GM23338 (cell line): ENCODE measurements around the gene FLRT2. TPM values are rescaled to one million over a fixed set of nuclear protein-coding genes. Genes with fewer than 3 reads are reported as not detected.

Experiments
- ATAC-seq: fragments of 200-7000 bp; cut with Tn5 transposase; 3 replicates; pipeline ENCODE4 v1.9.1; 2020
- DNase-seq: peaks from one replicate; pipeline ENCODE4 v3.0.0-alpha.2; 2015; ENCODE audit warnings: low spot score
- H2AFZ ChIP-seq: fragments of 200-600 bp; sonication (generic); 2 replicates; pipeline ENCODE4 v1.8.0; 2016; ENCODE audit warnings: antibody characterized with exemption, mild to moderate bottlenecking, moderate library complexity
- H3F3A ChIP-seq: fragments of 200-600 bp; sonication (generic); replicated peaks from 2 replicates; pipeline ENCODE4 v1.8.0; 2017; ENCODE audit warnings: antibody characterized with exemption, mixed run types, low read depth
- H3K27ac ChIP-seq: fragments of 200-600 bp; sonication (generic); 2 replicates; pipeline ENCODE4 v1.6.1; 2016; ENCODE audit warnings: low read depth
- H3K27me3 ChIP-seq: fragments of 200-600 bp; sonication (generic); 2 replicates; pipeline ENCODE4 v1.8.0; 2016; ENCODE audit warnings: mild to moderate bottlenecking, mixed run types, moderate library complexity; ENCODE audit not compliant: insufficient read depth
- H3K36me3 ChIP-seq: fragments of 200-600 bp; sonication (generic); 2 replicates; pipeline ENCODE4 v1.8.0; 2016; ENCODE audit warnings: mild to moderate bottlenecking; ENCODE audit not compliant: insufficient read depth
- H3K4me1 ChIP-seq: fragments of 200-600 bp; sonication (generic); 2 replicates; pipeline ENCODE4 v1.8.0; 2016; ENCODE audit warnings: mild to moderate bottlenecking, moderate library complexity; ENCODE audit not compliant: insufficient read depth
- H3K4me2 ChIP-seq: fragments of 200-600 bp; sonication (generic); 2 replicates; pipeline ENCODE4 v1.7.1; 2017; ENCODE audit warnings: mixed run types
- H3K4me3 ChIP-seq: fragments of 200-600 bp; sonication (generic); 2 replicates; pipeline ENCODE4 v1.6.1; 2016; ENCODE audit warnings: mixed run types
- H3K79me2 ChIP-seq: fragments of 200-600 bp; sonication (generic); replicated peaks from 2 replicates; pipeline ENCODE4 v1.8.0; 2017; ENCODE audit warnings: mild to moderate bottlenecking; ENCODE audit not compliant: insufficient read depth
- H3K9me2 ChIP-seq: fragments of 200-600 bp; sonication (generic); 2 replicates; pipeline ENCODE4 v1.8.0; 2017; ENCODE audit not compliant: insufficient read depth
- H4K20me1 ChIP-seq: fragments of 200-600 bp; sonication (generic); replicated peaks from 2 replicates; pipeline ENCODE4 v1.8.0; 2017; ENCODE audit warnings: mild to moderate bottlenecking; ENCODE audit not compliant: insufficient read depth
- H3K27ac Mint-ChIP-seq: 2 replicates; pipeline ENCODE4 v1.8.0; 2020; ENCODE audit warnings: inconsistent platforms, mild to moderate bottlenecking, moderate library complexity, mixed read lengths
- H3K27me3 Mint-ChIP-seq: 3 replicates; pipeline ENCODE4 v1.8.0; 2022; ENCODE audit warnings: low read depth, mild to moderate bottlenecking, moderate library complexity, mixed read lengths, inconsistent platforms; ENCODE audit not compliant: insufficient read depth, poor library complexity
- H3K36me3 Mint-ChIP-seq: 3 replicates; pipeline ENCODE4 v1.8.0; 2021; ENCODE audit warnings: low read depth, mild to moderate bottlenecking, inconsistent platforms, moderate library complexity, mixed read lengths
- H3K4me1 Mint-ChIP-seq: 3 replicates; pipeline ENCODE4 v1.8.0; 2020; ENCODE audit warnings: mild to moderate bottlenecking, inconsistent platforms, mixed read lengths
- H3K4me3 Mint-ChIP-seq: 3 replicates; pipeline ENCODE4 v1.8.0; 2021; ENCODE audit warnings: moderate library complexity, mild to moderate bottlenecking, inconsistent platforms, mixed read lengths
- H3K9me3 Mint-ChIP-seq: 3 replicates; pipeline ENCODE4 v1.8.0; 2020; ENCODE audit warnings: moderate library complexity, mild to moderate bottlenecking, inconsistent platforms, mixed read lengths
- CREB1 ChIP-seq: fragments of 250-450 bp; sonication (Bioruptor Pico); IDR thresholded peaks from 2 replicates; pipeline ENCODE4 v1.5.0; 2020; ENCODE audit warnings: low read depth, mild to moderate bottlenecking, moderate library complexity
- EZH2 ChIP-seq: fragments of 200-600 bp; sonication (generic); IDR thresholded peaks from one replicate; pipeline ENCODE4 v1.8.0; 2017; ENCODE audit warnings: antibody characterized with exemption, mild to moderate bottlenecking, low read depth; ENCODE audit not compliant: unreplicated experiment
- ZNF331 ChIP-seq: fragments of 250-450 bp; sonication (Bioruptor Pico); IDR thresholded peaks from 2 replicates; pipeline ENCODE4 v1.5.0; 2020; ENCODE audit warnings: low read depth, mild to moderate bottlenecking, moderate library complexity
- polyA plus RNA-seq: library from polyadenylated mRNA; unstranded; fragments of >200 nt; fragmentation: Nextera tagmentation; extraction: Ambion mirVana; gene quantifications from 2 replicates; pipeline ENCODE4 v1.2.1, GENCODE V29; 2016
- total RNA-seq: library from RNA; depleted of rRNA; stranded (reverse); fragments of >200 nt; shearing (Covaris generic); gene quantifications from 2 replicates; pipeline ENCODE4 v1.2.3, GENCODE V29; 2014
- TF ChIP-seq, protein P1 (sequence below), 2 experiments: fragments of 200-600 bp in 1 of 2; sonication (generic) in 1 of 2; conservative IDR thresholded peaks; 2 replicates each; pipeline versions ENCODE4 v1.5.1 to v1.6.1; 2016 to 2017; ENCODE audit warnings: antibody characterized with exemption in 2 of 2, low read depth in 2 of 2, mild to moderate bottlenecking in 2 of 2, moderate library complexity in 1 of 2
- TF ChIP-seq, protein P2 (sequence below): fragments of 250-450 bp; sonication (Bioruptor Pico); IDR thresholded peaks from 2 replicates; pipeline ENCODE4 v1.5.0; 2020; ENCODE audit warnings: mild to moderate bottlenecking, moderate library complexity

The FLRT2 gene
- total and polyA plus RNA-seq, 2 experiments from 2014 or later, result 4.3 to 7.4 TPM

DNA sequence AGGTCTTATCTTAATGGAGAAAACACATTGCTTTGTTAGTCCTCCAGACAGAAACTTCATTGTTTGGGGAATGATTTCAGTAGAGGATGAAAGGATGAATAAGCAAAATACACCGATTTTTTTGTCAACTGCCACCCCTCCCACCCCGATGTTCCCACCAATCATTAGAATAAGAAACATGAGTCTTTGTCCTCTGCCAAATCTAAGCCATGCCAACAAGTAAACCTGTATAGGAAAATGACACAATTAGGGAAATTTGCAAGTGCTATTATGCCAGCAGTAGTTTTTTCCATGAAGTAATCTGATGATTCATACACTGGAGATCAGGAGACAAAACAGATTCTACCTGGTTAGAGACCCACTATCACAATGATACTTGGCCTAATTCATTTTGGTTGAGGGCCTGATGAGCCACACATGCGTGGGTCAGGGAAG is 35.9 kb downstream of the FLRT2 start (continued):
- TF ChIP-seq, protein P1, sequence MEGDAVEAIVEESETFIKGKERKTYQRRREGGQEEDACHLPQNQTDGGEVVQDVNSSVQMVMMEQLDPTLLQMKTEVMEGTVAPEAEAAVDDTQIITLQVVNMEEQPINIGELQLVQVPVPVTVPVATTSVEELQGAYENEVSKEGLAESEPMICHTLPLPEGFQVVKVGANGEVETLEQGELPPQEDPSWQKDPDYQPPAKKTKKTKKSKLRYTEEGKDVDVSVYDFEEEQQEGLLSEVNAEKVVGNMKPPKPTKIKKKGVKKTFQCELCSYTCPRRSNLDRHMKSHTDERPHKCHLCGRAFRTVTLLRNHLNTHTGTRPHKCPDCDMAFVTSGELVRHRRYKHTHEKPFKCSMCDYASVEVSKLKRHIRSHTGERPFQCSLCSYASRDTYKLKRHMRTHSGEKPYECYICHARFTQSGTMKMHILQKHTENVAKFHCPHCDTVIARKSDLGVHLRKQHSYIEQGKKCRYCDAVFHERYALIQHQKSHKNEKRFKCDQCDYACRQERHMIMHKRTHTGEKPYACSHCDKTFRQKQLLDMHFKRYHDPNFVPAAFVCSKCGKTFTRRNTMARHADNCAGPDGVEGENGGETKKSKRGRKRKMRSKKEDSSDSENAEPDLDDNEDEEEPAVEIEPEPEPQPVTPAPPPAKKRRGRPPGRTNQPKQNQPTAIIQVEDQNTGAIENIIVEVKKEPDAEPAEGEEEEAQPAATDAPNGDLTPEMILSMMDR (conservative IDR thresholded peaks at IDR 0.05; ENCODE audit: low read depth in 2 of 2), result no peak
- TF ChIP-seq, protein P2, sequence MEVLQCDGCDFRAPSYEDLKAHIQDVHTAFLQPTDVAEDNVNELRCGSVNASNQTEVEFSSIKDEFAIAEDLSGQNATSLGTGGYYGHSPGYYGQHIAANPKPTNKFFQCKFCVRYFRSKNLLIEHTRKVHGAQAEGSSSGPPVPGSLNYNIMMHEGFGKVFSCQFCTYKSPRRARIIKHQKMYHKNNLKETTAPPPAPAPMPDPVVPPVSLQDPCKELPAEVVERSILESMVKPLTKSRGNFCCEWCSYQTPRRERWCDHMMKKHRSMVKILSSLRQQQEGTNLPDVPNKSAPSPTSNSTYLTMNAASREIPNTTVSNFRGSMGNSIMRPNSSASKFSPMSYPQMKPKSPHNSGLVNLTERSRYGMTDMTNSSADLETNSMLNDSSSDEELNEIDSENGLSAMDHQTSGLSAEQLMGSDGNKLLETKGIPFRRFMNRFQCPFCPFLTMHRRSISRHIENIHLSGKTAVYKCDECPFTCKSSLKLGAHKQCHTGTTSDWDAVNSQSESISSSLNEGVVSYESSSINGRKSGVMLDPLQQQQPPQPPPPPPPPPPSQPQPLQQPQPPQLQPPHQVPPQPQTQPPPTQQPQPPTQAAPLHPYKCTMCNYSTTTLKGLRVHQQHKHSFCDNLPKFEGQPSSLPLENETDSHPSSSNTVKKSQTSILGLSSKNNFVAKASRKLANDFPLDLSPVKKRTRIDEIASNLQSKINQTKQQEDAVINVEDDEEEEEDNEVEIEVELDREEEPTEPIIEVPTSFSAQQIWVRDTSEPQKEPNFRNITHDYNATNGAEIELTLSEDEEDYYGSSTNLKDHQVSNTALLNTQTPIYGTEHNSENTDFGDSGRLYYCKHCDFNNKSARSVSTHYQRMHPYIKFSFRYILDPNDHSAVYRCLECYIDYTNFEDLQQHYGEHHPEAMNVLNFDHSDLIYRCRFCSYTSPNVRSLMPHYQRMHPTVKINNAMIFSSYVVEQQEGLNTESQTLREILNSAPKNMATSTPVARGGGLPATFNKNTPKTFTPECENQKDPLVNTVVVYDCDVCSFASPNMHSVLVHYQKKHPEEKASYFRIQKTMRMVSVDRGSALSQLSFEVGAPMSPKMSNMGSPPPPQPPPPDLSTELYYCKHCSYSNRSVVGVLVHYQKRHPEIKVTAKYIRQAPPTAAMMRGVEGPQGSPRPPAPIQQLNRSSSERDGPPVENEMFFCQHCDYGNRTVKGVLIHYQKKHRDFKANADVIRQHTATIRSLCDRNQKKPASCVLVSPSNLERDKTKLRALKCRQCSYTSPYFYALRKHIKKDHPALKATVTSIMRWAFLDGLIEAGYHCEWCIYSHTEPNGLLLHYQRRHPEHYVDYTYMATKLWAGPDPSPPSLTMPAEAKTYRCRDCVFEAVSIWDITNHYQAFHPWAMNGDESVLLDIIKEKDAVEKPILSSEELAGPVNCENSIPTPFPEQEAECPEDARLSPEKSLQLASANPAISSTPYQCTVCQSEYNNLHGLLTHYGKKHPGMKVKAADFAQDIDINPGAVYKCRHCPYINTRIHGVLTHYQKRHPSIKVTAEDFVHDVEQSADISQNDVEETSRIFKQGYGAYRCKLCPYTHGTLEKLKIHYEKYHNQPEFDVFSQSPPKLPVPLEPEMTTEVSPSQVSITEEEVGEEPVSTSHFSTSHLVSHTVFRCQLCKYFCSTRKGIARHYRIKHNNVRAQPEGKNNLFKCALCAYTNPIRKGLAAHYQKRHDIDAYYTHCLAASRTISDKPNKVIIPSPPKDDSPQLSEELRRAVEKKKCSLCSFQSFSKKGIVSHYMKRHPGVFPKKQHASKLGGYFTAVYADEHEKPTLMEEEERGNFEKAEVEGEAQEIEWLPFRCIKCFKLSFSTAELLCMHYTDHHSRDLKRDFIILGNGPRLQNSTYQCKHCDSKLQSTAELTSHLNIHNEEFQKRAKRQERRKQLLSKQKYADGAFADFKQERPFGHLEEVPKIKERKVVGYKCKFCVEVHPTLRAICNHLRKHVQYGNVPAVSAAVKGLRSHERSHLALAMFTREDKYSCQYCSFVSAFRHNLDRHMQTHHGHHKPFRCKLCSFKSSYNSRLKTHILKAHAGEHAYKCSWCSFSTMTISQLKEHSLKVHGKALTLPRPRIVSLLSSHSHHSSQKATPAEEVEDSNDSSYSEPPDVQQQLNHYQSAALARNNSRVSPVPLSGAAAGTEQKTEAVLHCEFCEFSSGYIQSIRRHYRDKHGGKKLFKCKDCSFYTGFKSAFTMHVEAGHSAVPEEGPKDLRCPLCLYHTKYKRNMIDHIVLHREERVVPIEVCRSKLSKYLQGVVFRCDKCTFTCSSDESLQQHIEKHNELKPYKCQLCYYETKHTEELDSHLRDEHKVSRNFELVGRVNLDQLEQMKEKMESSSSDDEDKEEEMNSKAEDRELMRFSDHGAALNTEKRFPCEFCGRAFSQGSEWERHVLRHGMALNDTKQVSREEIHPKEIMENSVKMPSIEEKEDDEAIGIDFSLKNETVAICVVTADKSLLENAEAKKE (CRISPR knock-in tag), result no peak

DNA sequence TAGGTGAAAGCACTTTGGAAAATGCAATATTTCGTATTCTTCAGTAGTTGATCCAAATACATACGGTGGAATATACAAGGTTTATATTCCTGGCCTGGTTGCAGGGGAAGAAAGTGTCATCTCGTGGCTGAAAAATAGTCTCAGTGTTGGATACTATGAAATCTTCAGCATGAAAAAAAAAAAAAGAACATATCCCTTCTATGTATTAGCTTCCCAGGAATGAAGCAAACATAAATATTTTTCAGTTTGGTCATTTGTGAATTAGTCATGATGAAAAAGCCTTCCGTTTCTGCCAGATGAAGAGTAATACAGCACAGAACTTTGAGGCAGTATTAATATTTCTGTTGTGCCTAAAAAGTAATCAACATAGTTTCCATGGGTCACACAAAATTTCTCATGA is 36.7 kb downstream of the FLRT2 start:
- H3K79me2 ChIP-seq, result no peaks in the 10 kb centered on the region
- H4K20me1 ChIP-seq, result no peaks in the 10 kb centered on the region
- TF ChIP-seq EZH2 (no peak), ZNF331 (no peak), CREB1 (CRISPR knock-in tag) (no peak)
- Mint-ChIP-seq H3K4me3 (no peak overlapping the region), H3K27me3 (peaks cover 4% of the 10 kb centered on the region), H3K4me1 (peaks cover 21% of the 10 kb centered on the region), H3K36me3 (no peaks in the 10 kb centered on the region), H3K9me3 (no peaks in the 10 kb centered on the region), H3K27ac (no peak overlapping the region)
- H2AFZ ChIP-seq, result no peak overlapping the region
- H3K9me2 ChIP-seq, result no peaks in the 10 kb centered on the region; the same call in 1 of the 2 replicates
- no peak overlapping the region for H3K27ac ChIP-seq
- H3K4me1 ChIP-seq, result peaks cover 20% of the 10 kb centered on the region
- H3K36me3 ChIP-seq, result no peaks in the 10 kb centered on the region
- DNase-seq (no peak), ATAC-seq (no peak)
- H3K27me3 ChIP-seq, result no peaks in the 10 kb centered on the region
- H3K4me3 ChIP-seq, result no peak overlapping the region
- H3K4me2 ChIP-seq, result no peak overlapping the region
- no peaks in the 10 kb centered on the region for H3F3A ChIP-seq
